Fibroblast of skin of left biceps (primary cell): ENCODE data around the gene PLA2G4A.
"Not testable (repeated sequence)": the region's sequence is repeated elsewhere in the genome, so short reads cannot be mapped to it uniquely, and the experiment has no call there.

Experiments
- DNase-seq, 2 experiments: peaks; one replicate each; pipeline ENCODE4 v3.0.0-alpha.2; 2013; ENCODE audit warnings: low read depth in 2 of 2

Gene PLA2G4A

DNA sequence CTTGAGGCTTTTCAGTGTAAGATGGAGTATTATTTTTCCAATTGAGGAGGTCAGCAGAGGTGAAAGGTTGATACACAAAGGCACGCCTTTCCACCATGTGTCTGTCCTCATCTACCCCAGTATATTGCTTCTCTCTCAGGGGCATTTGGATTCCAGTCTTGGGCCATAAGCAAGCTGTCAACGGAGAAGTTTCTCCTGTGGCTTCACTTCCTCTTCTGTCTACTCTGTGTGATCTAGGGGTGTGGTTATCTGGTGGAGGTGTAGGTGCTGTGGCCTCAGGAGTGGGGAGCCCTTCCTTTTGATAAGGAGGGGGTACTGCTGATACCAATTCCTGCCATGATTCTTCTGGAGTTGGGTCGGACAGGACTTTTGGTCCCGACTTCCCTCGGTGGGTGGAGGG lies 92.6 kb downstream of the PLA2G4A start:
- not testable (repeated sequence) for DNase-seq

DNA sequence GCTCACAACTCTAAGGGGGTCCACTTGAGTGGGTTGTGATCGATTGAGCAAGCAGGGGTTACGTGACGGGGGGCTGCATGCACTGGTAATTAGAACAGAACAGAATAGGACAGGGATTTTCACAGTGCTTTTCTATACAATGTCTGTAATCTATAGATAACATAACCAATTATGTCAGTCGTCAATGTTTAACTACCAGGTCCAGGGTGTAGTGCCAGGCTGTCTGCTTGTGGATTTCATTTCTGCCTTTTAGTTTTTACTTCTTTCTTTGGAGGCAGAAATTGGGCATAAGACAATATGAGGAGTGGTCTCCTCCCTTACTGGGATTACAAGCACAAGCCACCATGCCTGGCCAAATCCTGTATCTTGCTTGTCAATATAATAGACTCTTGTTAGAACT lies 94.1 kb downstream of the PLA2G4A start:
- DNase-seq: not testable (repeated sequence)

DNA sequence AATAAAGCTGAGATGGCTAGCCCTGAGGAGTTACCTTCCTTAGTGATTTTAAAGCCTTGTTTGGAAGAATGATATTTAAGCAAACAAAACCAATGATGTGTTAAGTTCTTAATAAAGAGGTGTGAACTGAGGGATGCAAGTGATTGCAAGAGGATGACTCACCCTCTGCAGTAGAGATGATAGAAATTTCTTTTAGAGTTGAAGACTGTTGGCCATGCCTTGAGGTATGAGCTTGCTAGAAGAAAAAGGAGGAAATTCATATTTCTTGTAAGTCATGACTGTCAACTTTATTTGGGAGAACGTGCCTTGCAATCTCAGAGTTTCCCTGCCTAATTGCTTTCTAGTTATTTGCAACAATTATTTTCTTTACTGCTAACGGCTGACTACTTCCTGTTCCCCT lies 94.7 kb downstream of the PLA2G4A start:
- no peak for DNase-seq

DNA sequence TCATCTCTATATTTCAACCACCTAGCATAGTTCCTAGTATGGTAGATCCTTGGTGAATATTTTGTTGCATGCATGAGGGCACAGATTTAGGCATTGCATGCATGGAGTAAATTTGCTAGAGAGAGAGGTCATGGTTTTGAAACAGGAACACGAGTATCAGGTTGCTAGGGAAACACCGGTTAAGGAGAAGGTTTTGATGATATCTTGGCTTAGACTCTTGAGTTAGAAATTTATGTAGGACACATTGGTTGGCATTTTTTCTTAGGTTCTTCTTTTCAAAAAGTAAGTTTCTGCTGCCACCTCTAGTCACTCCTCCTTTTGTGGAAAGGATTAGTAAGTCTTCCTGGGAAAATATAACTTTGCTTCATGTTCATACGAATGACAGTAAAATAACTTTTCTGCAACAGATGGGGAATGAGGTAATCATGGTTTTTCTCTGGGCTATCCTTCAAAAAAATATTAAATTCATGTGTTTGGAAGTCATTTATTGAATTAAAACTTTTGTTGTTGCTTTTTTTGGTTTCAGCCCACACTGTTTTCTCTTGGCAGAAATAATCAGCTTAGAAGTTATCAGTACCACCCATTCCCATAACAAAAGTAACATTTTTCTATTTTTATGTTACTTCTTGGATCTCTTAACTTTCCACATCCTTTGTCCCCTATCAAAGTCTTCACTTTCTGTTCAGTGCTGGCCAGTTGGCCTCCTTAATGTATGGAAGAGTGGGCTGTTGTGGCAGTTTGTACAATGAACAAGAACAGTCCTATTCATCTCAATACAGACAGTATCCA lies 97.3 kb downstream of the PLA2G4A start:
- no peak for DNase-seq

DNA sequence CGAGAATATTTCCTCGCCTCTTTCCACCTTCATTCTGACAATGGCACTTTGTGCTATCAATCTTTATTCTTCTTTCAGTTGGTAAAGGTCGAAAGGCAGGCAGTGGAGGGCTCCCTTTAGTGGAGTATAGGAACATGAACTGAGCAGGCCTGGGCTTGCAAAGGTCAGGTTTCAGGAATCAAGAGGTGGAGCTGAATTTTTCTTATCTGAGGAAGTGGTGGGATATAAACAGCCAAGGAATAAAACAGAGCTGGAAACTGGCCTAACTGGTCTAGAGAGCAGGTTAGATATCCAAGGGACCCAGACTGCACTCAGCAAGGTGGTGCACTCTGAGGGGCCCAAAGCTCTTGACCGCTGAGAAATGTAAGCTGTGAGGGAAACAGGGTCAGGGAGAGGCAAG lies 99.1 kb downstream of the PLA2G4A start:
- no peak for DNase-seq

DNA sequence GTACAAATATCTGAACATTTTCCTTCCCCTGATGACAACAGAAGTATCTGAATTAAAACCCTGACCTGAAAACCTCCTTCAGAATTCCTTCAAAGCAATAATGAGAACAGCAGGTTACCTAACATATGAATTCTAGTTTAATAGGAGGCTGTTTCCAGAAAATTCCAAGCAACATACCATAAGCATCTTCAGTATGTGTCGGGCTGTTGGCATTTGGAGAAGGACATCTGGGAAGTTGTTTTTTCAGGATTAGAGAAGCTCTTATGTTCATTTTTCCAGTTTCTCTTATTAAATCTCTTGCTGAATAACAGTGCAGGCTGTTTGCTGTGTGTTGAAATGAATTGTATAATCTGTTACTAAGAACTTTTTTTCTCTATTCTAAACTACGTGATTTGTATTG lies 101.5 kb downstream of the PLA2G4A start:
- peak in 1 of 2 experiments; percentile 15 for DNase-seq

DNA sequence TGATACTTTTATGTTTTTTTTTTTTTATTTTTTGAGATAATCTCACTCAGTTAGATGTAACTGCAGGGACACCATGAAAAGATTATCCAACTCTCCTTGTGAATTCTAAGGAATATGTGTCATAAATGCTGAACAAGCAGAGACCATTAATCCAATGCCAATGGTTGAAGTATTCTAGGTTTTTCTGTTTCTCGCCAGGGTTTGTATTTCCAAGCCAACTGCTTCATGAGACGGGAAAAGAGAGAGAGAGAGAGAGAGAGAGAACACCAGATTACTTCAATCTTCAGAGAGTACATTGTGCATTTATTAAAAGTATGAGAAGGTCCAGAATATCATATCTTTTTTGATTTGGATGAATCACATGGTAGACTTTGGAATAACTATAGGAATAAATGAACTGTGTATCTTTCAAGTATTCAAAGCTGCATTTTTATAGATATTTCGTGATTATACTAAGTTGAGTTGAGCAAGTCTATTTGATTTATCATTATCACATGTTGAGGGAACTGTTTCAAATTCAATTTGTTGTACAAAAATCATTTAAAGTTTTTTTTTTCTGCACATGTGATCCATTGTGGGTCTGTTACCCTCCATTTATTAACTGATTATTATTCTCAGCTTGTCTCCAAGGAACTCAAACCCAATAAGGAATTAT lies 108.4 kb downstream of the PLA2G4A start:
- no peak for DNase-seq

DNA sequence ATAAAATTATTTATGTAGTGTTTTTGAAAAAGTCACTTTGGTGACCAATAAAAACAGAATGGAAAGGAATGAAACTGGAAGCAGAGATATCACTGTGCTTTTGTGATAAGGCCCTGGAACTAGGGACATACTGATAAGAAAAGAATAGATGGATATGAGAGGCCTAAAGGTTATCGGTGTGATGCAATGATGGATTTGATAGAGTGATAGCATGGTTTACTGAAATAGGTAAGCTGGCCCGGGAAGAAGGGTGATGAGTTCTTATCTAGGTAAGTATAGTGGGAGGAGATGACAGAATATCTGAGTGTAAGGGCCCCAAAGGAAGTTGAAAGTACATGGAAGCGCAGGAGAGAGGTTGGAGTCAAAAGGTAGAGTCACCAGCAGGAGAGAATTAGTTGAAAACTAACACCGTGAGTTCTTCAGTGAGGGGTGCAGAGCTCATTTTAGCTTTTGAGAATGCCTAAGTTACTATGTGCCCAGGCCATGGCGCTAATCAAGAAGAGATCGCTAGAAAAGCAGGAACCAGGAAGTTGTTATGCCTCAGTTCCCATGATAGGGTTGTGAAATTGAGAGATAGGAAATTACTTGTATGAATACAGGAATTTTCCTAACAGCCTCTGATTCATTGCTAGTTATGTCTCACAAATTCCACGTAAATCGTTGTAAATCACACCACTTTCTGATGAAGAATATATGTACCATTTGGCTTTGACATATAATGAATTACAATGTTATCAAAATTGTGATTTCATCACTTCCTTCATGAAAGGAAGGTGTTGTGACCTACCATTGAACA lies 115.3 kb downstream of the PLA2G4A start:
- no peak for DNase-seq

DNA sequence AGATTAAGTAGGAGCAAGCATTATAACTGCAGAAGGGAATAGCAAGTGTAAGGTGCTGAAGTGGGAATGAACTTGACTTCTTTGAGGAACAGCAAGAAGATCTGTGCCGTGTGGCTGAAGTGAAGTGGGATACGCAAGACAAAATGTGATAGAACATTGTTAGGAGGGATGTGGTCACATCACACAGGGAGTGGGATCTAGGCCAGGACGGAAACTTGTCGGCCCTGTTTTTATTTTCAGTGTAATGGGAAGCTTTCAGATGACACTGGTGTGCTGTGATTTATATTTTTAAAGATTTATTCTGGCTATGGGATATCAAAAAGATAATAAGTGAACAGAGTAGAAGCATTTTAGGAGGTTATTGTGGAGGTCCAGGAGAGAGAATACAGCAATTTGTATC lies 116.4 kb downstream of the PLA2G4A start:
- DNase-seq: no peak

DNA sequence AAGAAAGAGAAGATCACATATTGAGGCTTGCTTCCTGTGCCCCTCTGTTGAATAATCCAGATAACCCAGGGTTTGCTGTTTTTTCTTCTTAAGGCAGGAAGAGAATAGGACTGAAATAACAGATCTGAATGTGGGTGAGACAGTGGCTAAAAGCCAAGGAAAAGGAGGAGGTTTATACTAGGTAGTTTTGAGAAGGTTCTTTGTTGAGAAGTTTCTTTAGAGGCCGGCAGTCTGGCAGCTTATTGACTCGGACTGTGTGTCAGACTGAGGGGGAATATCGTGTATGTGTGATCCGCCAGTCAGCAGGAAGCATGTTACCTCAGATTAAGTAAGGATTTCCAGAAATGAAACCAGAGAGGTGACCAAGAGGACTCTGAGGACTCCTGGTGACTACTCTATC lies 119.8 kb downstream of the PLA2G4A start:
- no peak for DNase-seq

DNA sequence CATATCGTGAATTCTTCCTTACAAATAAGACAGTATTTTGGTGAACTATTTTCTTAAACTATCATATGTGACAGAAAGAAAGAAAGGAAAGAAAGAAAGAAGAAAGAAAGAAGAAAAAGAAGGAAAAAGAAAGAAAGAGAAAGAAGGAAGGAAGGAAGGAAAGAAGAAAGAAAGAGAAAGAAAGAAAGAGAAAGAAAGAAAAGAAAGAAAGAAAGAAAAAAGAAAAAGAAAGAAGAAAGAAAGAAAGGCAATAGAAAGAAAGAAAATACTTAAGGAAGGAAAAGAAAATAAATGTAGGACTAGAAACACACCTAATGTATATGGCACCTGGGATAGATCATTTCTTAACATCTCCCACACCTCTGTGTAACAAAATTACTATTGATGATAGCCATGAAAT lies 120.4 kb downstream of the PLA2G4A start:
- DNase-seq: no peak

DNA sequence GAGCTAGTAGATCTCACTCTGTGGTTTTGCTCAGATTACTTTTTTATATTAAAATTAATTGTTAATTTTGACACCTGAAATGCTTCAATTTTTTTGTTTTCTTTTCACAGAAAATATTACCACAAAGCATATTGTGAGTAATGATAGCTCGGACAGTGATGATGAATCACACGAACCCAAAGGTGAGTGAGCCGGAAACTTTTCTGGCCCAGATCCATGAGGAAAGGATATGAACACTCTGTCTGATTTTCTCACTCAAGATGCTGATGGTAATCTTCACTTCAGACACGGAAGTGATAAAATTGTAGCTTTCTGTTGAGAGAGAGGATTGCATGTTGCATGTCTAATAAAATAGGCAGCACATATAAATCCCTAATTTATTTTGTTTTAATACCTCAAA lies 121.8 kb downstream of the PLA2G4A start:
- DNase-seq: no peak

DNA sequence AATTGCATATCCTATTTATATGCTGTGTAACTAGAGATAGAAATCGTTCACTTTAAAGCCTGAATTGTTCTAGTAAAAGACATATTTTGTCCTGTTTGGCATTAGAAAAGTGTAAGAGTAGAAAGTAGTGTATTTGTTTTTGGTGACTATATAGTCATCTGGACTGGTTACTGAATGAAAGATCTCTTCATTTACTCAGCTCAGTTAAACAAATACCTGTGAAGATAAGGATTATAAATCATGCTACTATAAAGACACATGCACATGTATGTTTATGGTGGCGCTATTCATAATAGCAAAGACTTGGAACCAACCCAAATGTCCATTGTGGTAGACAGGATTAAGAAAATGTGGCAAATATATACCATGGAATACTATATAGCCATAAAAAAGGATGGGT lies 125.1 kb downstream of the PLA2G4A start:
- DNase-seq: no peak

DNA sequence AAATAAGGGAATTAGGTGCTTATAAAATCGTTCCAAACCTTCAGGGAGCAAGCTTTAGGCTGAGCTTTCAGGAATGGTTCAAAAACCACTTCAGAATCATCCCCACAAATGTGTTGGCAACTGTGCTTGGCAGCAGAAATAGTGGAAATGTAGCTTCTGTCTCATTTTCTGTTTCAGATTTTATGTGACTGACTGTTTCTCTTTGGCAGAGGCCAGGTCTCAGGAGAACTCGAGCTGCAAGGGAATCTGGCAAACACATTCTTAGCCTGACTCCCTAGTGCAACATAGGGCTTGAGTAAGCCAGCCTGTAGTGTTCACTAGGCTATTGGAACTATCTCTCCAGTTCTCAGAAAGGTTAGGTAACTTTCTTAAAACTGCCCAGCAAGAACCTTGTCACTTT lies 128.6 kb downstream of the PLA2G4A start:
- DNase-seq: no peak

DNA sequence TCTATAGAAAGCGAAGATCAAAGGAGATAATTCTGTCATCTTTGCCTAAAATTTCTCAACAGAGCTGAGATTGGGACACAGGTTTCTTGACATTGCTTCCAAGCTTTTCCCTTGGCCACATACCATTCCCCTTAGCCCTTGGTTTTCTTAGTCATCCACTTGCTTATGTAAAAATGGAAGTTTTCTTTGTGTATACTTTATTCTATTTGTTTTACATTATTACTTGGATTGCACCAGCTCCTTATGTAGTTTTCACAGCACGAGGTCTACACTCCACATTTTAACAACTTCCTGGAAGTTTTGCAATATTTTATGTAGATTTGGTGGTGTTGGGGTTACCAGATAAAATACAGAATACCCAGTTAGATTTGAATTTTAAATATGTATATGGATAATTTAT lies 129.8 kb downstream of the PLA2G4A start:
- DNase-seq: peak in 1 of 2 experiments; percentile 32

DNA sequence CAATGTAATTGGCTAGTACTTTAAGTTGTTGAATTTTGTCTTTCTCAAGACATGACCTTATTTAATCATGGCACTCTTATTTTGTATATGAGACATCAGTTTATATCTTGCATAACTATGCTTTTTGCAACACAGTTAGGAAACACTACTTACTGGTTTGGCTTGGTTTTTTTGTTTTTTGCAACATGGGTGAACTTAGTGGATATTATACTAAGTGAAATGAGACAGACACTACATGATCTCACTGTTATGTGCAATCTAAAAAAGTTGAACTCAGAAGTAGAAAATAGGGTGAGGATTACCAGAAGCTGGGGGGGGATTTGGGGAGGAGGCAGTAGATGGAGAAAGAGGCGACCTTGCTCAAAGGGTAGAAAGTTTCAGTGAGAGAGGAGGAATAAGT lies 132.1 kb downstream of the PLA2G4A start:
- no peak for DNase-seq

DNA sequence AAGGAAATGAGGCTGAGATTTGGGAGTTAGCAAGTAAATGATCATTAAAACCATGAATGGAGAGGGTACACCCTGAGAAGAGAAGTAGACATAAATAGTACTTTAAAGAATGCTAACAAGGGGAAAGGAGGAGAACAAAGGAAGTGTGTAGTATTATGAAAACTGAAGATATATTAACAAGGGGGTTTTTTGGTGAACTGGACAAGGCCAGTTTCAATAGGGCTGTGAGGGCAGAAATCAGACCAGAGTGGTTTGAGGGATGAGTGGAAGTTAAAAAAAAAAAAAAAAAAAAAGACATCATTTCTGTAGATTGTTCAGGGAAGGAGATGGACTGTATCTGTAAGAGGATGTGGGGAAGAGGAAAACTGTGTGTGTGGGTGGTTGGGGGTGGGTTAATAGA lies 137.1 kb downstream of the PLA2G4A start:
- DNase-seq: no peak

DNA sequence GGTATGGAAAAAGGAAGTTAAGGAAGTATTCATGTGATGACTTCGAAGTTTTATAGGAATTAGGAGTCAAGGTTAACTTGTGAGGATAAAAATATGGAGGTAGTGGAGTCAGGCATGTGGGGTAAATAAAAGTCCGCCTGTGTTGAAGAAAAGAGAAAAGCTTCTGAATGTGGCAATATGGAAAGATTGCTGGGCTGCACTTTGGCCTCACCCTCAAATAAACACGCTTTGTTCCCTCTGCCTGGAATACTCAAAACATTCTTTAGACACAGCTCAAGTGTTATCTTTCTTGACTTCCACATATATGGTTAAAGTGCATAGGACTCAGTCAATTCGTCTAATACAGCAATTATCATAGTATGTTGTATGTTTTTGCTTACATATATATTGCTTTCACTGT lies 137.7 kb downstream of the PLA2G4A start:
- no peak for DNase-seq

DNA sequence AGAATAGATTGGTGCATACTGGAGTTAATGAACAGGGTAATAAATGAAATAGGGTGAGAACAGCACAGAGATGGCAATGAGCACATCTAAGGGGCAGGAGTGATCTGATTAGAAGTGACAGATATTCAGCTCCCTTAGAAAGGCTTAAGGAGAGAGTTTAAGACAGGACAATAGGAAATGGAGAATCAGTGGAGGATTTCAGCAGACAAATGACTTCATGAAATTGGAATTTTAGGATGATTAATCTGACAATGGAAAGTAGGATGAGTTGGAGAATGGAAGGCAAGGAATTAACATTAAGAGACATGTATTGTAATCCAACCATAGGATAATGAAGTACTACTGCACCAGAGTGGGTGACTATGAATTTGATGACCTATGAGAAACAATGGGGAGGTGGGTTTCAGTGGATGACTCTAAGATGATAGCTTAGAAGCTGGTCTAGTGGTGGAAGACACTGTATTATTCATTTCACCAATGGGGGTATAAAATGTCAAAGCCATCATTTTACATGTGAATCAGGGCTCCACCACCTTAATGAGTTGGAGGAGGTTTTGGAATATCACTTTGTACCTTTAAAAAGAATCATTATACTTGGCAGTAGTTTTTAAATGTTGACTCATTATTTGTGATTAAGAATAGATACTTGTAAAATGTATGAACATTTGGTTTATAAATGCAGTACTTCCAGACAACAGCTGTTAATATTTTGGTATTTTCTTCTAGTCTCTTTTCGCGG lies 139.1 kb downstream of the PLA2G4A start:
- DNase-seq: peak; percentile 28 to 32

DNA sequence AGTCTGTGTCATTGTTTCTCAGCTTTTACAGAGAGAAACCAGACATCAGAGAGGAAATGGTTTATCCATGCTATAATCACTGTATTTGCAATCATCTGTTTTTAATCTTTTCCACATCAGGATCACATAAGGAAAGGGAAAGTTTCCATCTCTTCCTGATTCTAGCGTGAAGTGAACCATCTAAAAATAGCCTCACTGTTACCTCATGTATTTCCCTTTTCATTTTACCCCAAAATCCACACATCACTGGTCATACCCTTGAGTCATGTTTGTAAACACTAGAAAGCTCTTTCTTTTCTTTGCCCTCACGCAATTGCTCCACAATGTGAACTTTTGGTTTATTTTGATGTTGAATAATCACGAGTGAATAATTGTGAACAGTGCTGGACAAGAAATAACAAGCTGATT lies 146.0 kb downstream of the PLA2G4A start:
- DNase-seq: peak; percentile 92 to 96

DNA sequence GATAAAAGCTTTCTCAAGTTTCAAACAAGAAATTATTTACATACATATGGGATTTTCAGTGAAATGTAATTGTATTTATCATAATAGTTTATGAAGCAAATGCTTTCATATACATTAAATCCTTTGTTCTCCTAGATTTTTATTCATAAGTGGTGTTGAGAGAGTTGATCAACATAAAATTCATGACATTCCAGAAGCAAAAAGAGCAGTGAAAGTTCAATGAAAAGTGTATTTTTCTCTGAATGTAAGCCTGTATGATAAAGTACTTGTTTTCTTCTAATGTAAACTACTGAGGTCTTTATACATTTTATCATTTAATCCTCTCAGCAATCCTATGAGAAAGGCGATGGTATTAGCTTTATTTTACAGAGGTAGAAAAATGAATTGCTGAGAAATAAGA lies 146.5 kb downstream of the PLA2G4A start:
- DNase-seq: no peak

DNA sequence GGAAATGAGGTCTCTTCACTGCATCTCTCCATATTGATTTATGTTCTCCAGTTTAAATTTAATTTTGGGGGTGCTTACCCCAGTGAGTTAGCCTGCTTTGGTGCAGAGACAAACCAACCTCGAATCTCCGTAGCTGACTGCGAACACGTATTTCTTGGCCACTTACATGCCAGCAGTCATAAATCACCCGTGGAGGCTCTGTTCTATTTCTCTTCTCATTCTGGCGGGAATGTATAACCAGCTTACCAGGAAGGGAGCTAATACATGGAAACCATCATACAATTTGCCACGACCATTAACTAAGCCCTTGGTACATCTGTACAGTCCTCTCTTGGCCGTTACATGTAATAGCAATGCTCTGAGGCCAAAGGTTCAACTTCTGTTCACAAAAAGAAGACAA lies 148.0 kb downstream of the PLA2G4A start:
- DNase-seq: no peak
